NCI-H82 (cell line): ENCODE results near the gene RTP3.
"Not testable (repeated sequence)": the region's sequence is repeated elsewhere in the genome, so short reads cannot be mapped to it uniquely, and the experiment has no call there.

Experiments
- DNase-seq: peaks from one replicate; lab custom pipeline; 2025; lab: John Stamatoyannopoulos, UW

Gene RTP3

GRCh38 chr3:46548611-46549010 lies 50.8 kb downstream of the RTP3 start:
- not testable (repeated sequence) for DNase-seq

GRCh38 chr3:46549408-46549904 lies 51.7 kb downstream of the RTP3 start:
- no peak for DNase-seq

- DNase-seq: no peak
These were observed 52.2 kb downstream of the RTP3 start for GRCh38 chr3:46549989-46550388.
